OCI-LY1 (cell line): Measurements from ENCODE around the gene CAMTA1.

Experiments
- CTCF ChIP-seq: fragments of 200-600 bp; sonication (generic), shearing (Covaris generic); IDR thresholded peaks from 2 replicates; pipeline ENCODE4 v1.5.1; 2017; ENCODE audit warnings: mild to moderate bottlenecking, antibody characterized with exemption, low read length, moderate library complexity, mixed read lengths
- EZH2 ChIP-seq: fragments of 200-600 bp; sonication (generic), shearing (Covaris generic); IDR thresholded peaks from 2 replicates; pipeline ENCODE4 v1.8.0; 2017; ENCODE audit warnings: borderline replicate concordance, mixed run types, mild to moderate bottlenecking, antibody characterized with exemption, low read length, moderate library complexity, mixed read lengths

GRCh38 chr1:7454895-7455784 lies 669.9 kb downstream of the CAMTA1 start:
- TF ChIP-seq CTCF, result no peak
- no peak for TF ChIP-seq EZH2
